ENCODE data around the gene DEDD.

The DEDD gene

GRCh38 chr1:161082996-161083747 lies 49.3 kb downstream of the DEDD start:
- DNase-seq = peak; percentile 12
- in situ Hi-C loops (cut with MboI; ENCODE audit: low pct_unique_long_range_greater_than_20kb, low sequenced_read_pairs) = no loop called here

- in situ Hi-C loops (cut with MboI; ENCODE audit: low pct_unique_long_range_greater_than_20kb, low sequenced_read_pairs) = no loop called here
- DNase-seq = no peak
Measured at GRCh38 chr1:161082483-161082882, 50.0 kb downstream of the DEDD start.

DNA sequence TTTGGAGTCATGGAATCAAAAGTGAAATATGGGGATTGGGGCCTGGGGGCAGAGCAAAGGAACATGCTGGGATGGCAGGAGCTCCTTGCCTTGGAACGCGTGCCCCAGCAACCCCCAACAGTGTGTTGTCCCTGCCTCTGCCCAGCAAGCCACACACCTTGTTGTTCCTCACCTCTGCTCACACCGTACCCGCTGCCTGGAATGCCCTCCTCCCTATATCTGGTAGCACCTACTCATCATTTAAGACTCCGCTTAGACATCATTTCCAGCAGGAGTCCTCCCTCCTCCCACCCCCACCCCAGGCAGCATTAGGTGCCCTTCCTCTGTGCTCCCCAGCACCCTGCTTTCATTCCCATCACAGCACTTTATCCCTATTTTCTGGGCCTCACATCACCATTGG lies 50.9 kb downstream of the DEDD start:
- DNase-seq = no peak
- in situ Hi-C loops (cut with MboI; ENCODE audit: low pct_unique_long_range_greater_than_20kb, low sequenced_read_pairs) = no loop called here

GRCh38 chr1:161080441-161081405 lies 51.7 kb downstream of the DEDD start:
- in situ Hi-C loops (cut with MboI; ENCODE audit: low pct_unique_long_range_greater_than_20kb, low sequenced_read_pairs) = no loop called here
- DNase-seq = no peak

DNA sequence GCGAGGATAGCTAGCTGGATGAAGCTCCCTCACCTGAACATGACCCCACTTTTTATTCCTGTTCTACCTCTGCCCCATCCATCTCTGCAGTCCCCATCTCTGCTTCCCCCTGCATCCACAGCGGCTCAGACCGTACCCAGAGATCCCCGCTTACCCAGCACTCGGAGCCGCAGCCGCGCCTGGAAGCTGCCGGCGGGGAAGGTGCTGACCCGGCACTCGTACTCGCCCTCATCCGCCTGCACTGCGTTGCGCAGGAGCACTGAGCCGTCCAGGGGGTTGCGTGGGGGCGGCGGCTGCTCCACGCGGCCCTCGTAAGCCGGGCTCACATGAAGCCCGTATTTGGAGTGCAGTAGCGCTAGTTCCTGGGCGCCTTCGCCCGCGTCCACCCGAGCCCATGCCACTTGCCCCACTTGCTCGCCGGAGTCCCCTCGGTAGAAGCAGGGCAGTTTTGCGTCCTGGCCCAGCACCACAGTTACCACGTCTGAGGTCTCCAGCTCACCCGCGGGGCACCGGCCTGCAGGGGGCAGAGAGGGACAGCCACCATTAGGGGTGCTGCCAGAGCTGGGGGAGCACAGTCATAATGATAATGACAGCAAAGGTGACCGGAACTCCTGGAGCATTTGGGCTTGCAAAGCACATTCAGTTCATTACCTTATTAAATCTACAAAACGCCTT lies 52.9 kb downstream of the DEDD start:
- in situ Hi-C loops (cut with MboI; ENCODE audit: low pct_unique_long_range_greater_than_20kb, low sequenced_read_pairs) = no loop called here
- DNase-seq = no peak

- no peak for DNase-seq
- in situ Hi-C loops (cut with MboI; ENCODE audit: low pct_unique_long_range_greater_than_20kb, low sequenced_read_pairs) = no loop called here
Measured at GRCh38 chr1:161077426-161077825, 55.0 kb downstream of the DEDD start.

DNA sequence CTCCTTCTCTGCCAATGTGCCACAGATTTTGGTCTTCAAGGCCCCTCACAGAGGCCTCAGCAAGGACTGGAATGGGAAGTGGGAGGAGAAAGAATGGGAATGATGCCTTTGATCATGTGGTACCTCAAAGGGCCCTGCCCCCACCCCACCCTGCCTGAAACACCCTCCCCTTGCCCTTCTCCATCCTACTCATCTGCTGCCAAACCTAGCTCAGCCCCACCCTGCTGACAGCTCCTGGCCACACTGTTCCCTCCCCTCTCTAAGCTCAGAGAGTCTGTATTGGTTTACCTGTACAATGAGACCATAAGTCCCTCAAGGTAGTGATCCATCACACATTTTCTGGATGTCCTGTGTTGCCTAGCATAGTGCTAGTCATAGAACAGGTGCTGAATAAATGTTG lies 56.1 kb downstream of the DEDD start:
- DNase-seq = no peak
- in situ Hi-C loops (cut with MboI; ENCODE audit: low pct_unique_long_range_greater_than_20kb, low sequenced_read_pairs) = no loop called here

DNA sequence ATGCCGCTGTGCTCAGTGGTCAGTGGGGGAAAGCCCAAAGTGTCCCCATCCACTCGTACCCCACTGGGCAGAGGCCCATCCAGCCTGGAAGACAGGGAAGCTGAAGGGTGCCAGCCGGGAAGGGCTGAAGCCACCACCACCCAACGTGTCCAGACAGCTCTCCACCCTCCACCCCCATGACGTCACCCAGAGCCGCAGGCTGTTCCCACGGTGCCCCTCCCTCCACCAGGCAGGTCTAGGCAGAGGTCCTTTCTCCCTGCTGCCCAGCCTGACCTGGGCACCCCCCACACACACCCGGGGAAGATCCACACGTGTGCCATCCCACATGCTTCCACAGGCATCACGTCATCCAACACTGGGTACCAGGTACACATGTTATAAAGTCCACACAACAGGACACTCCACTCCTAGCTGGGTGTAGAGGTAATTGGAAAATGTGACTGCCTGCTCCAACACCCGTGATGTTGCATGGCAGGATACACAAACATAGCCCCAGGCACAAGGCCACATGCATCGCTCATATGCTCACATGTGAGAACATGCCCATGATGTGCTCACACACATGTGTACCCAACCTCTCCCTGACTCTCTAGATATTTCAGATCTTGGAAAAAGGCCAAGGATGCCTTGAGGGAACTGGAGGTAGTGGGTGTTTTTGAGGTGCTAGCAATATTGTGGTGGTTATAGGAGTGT lies 57.6 kb downstream of the DEDD start:
- DNase-seq = no peak
- in situ Hi-C loops (cut with MboI; ENCODE audit: low pct_unique_long_range_greater_than_20kb, low sequenced_read_pairs) = no loop called here

- peak; percentile 5 for DNase-seq
- in situ Hi-C loops (cut with MboI; ENCODE audit: low pct_unique_long_range_greater_than_20kb, low sequenced_read_pairs) = no loop called here
Measured at GRCh38 chr1:161073474-161074121, 58.9 kb downstream of the DEDD start.

DNA sequence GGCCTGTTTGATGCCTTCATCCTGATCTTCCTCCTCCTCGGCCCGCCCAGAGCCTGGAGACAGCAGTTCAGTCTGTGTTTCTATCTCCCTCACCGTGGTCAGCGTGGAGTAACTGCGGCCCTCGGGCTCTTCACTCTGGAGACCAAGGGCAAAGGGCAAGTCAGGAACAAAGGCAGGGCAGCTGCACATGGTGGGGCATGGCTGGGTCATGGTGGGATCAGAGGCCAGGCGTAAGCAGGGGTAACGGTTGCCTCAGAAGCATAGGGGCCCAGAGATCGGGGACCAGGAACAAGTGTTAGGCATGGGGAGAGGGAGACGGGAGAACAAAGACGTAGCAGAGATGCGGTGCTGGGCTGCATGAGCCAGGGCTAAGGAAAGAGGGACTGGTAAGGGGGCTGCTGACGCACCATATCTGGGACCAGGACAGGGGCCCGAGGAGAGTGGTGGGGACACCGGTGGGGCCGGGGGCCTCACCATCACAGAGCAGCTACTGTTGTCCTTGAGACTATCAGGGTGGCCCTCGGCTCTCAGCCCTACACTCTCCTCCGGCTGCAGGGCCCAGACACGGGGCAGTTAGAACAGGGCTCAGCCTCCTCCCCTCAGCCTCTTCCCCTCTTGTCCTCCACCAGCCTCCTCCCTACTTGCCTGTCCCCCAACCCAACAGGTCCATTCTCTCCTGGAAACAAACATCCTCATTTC lies 59.6 kb downstream of the DEDD start:
- DNase-seq = peak; percentile 23
- in situ Hi-C loops (cut with MboI; ENCODE audit: low pct_unique_long_range_greater_than_20kb, low sequenced_read_pairs) = no loop called here

DNA sequence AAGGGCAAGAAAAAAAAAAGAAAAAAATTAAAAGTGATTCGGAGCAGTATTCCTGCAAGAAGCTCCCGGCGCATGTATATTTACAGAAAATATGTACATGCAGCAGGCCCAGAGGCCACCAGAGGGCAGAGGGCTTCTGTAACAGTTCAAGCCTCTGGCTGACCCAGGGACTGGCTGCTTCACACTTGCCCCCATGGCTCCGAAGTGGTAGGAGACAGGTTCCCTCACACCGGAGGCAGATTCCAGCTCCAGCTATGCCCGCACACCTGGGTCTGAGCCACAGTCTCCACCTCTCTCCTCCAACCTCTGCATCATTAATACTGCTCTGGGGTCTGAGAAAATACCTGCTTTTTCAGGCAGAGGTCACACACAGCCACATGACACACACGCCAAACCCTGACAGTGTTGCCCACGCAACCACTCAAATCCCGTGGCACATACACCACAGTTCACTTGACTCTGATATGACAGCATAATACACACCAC lies 60.5 kb downstream of the DEDD start:
- in situ Hi-C loops (cut with MboI; ENCODE audit: low pct_unique_long_range_greater_than_20kb, low sequenced_read_pairs) = no loop called here
- DNase-seq = peak; percentile 60

Measured in KBM-7 (cell line).